CD4-positive, alpha-beta T cell (primary cell): Measurements from ENCODE around the gene DDX54. TPM values are rescaled to one million over a fixed set of nuclear protein-coding genes. Genes with fewer than 3 reads are reported as not detected.

Source experiments
- ATAC-seq: fragments of 200-7000 bp; cut with Tn5 transposase; one replicate; pipeline ENCODE4 v1.10.0; 2022; ENCODE audit warnings: mild to moderate bottlenecking; ENCODE audit not compliant: poor library complexity
- CTCF ChIA-PET: fragments of 350-600 bp; sonication (Branson Sonifier 250); formaldehyde crosslinking; loops from one replicate; lab custom pipeline; 2021; ENCODE audit warnings: antibody characterized with exemption, inconsistent platforms; lab: Charles Lee
- POLR2A ChIA-PET: fragments of 350-600 bp; sonication (Branson Sonifier 250); formaldehyde crosslinking; loops from one replicate; lab custom pipeline; 2021; ENCODE audit warnings: antibody characterized with exemption, inconsistent platforms; lab: Charles Lee
- DNase-seq, 14 experiments: peaks; one replicate each; pipeline ENCODE4 v3.0.0-alpha.2; 2013 to 2020; ENCODE audit warnings: mixed read lengths in 2 of 14
- H3K27ac ChIP-seq, 2 donors: one replicate each; pipeline versions ENCODE4 v1.5.1 to v1.7.0; 2013; ENCODE audit warnings: low read length in 2 of 2, low read depth in 1 of 2, mild to moderate bottlenecking in 1 of 2
- H3K27me3 ChIP-seq, 2 experiments: 1 replicate in 1 of 2; 2 replicates in 1 of 2; pipeline versions ENCODE4 v1.6.1 to v1.7.0; 2013; ENCODE audit warnings: low read length in 2 of 2, control low read depth in 1 of 2, mild to moderate bottlenecking in 1 of 2, moderate library complexity in 1 of 2; ENCODE audit not compliant: insufficient read depth in 2 of 2, control insufficient read depth in 1 of 2
- H3K36me3 ChIP-seq: one replicate; pipeline ENCODE4 v1.6.1; 2013; ENCODE audit warnings: low read length, control low read depth; ENCODE audit not compliant: insufficient read depth
- H3K4me1 ChIP-seq: one replicate; pipeline ENCODE4 v1.6.1; 2013; ENCODE audit warnings: low read length, control low read depth; ENCODE audit not compliant: insufficient read depth
- H3K4me3 ChIP-seq: one replicate; pipeline ENCODE4 v1.5.1; 2013; ENCODE audit warnings: mild to moderate bottlenecking, low read length, moderate library complexity
- H3K9me3 ChIP-seq, 2 experiments: 1 replicate in 1 of 2; 2 replicates in 1 of 2; pipeline versions ENCODE4 v1.6.1 to v1.7.0; 2013; ENCODE audit warnings: low read length in 2 of 2, mild to moderate bottlenecking in 2 of 2, control low read depth in 1 of 2, moderate library complexity in 1 of 2; ENCODE audit not compliant: control insufficient read depth in 1 of 2, insufficient read depth in 1 of 2
- H3K27ac Mint-ChIP-seq: one replicate; pipeline ENCODE4 v1.8.0; 2020; ENCODE audit warnings: mixed read lengths
- H3K27me3 Mint-ChIP-seq: one replicate; pipeline ENCODE4 v1.8.0; 2021; ENCODE audit warnings: mixed read lengths
- H3K36me3 Mint-ChIP-seq: one replicate; pipeline ENCODE4 v1.8.0; 2021; ENCODE audit warnings: low read depth, mixed read lengths
- H3K4me1 Mint-ChIP-seq: one replicate; pipeline ENCODE4 v1.8.0; 2021; ENCODE audit warnings: low read depth, mixed read lengths
- H3K4me3 Mint-ChIP-seq: one replicate; pipeline ENCODE4 v1.8.0; 2020; ENCODE audit warnings: mild to moderate bottlenecking, mixed read lengths
- H3K9me3 Mint-ChIP-seq: one replicate; pipeline ENCODE4 v1.8.0; 2020; ENCODE audit warnings: mixed read lengths
- intact Hi-C, 2 experiments: fragments of 100-400 bp; cut with DNase I in 1 of 2; cut with micrococcal nuclease in 1 of 2; formaldehyde crosslinking; loops; one replicate each; pipeline versions ENCODE4 v1.15.1 to v1.9.0; 2023 to 2025; cut with DNase I, micrococcal nuclease
- total RNA-seq, 174 experiments: library from RNA in 2 of 174; stranded (reverse) in 2 of 174; gene quantifications; one replicate each; pipeline ENCODE4 v1.2.3 and lab custom pipeline; 2021 to 2026
- TF ChIP-seq, protein P1 (sequence below): fragments of 200-600 bp; IDR thresholded peaks from one replicate; pipeline ENCODE4 v1.8.0; 2022; ENCODE audit warnings: antibody characterized with exemption, mild to moderate bottlenecking

DDX54 gene
- total RNA-seq, 2 experiments from 2014 or later, result 56.8 to 61.1 TPM

- no peaks in the 10 kb centered on the region for H3K27me3 Mint-ChIP-seq
- TF ChIP-seq, protein P1, sequence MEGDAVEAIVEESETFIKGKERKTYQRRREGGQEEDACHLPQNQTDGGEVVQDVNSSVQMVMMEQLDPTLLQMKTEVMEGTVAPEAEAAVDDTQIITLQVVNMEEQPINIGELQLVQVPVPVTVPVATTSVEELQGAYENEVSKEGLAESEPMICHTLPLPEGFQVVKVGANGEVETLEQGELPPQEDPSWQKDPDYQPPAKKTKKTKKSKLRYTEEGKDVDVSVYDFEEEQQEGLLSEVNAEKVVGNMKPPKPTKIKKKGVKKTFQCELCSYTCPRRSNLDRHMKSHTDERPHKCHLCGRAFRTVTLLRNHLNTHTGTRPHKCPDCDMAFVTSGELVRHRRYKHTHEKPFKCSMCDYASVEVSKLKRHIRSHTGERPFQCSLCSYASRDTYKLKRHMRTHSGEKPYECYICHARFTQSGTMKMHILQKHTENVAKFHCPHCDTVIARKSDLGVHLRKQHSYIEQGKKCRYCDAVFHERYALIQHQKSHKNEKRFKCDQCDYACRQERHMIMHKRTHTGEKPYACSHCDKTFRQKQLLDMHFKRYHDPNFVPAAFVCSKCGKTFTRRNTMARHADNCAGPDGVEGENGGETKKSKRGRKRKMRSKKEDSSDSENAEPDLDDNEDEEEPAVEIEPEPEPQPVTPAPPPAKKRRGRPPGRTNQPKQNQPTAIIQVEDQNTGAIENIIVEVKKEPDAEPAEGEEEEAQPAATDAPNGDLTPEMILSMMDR, result no peak
- H3K9me3 Mint-ChIP-seq, result no peaks in the 10 kb centered on the region
- Histone ChIP-seq H3K9me3 (no peaks in the 10 kb centered on the region), H3K4me3 (no peak overlapping the region), H3K27me3 (no peaks in the 10 kb centered on the region), H3K36me3 (peaks cover 45% of the 10 kb centered on the region), H3K27ac (peak overlapping the region in 1 of 2 donors; percentile 7), H3K4me1 (peaks cover 52% of the 10 kb centered on the region)
- intact Hi-C loops, result loop anchor here in 1 of 2 experiments (10.0 kb wide), 1 partner anchor 1498 kb away; the partner anchor contains the start of genes ACAD10 and BRAP
- ChIA-PET CTCF (interaction anchor here (3.6 kb wide), 1 partner anchor 9 kb away, joined by 19 read pairs; no protein-coding TSS in a partner anchor), POLR2A (no interaction called here)
- H3K36me3 Mint-ChIP-seq, result peaks cover 72% of the 10 kb centered on the region
- DNase-seq (no peak), ATAC-seq (no peak)
- H3K4me1 Mint-ChIP-seq, result peaks cover 36% of the 10 kb centered on the region
- peak overlapping the region; percentile 99 for H3K27ac Mint-ChIP-seq
- peak overlapping the region; percentile 66 for H3K4me3 Mint-ChIP-seq
These were observed 2.2 kb downstream of the DDX54 start for GRCh38 chr12:113183030-113183589.

GRCh38 chr12:113181975-113182374 lies 3.3 kb downstream of the DDX54 start:
- Histone ChIP-seq H3K4me3 (no peak overlapping the region), H3K9me3 (no peaks in the 10 kb centered on the region), H3K36me3 (peaks cover 56% of the 10 kb centered on the region), H3K4me1 (peaks cover 45% of the 10 kb centered on the region), H3K27ac (no peak overlapping the region), H3K27me3 (no peaks in the 10 kb centered on the region)
- Mint-ChIP-seq H3K4me3 (no peak overlapping the region), H3K4me1 (peaks cover 31% of the 10 kb centered on the region), H3K9me3 (no peaks in the 10 kb centered on the region), H3K36me3 (peaks cover 79% of the 10 kb centered on the region), H3K27ac (peak overlapping the region; percentile 63), H3K27me3 (no peaks in the 10 kb centered on the region)
- intact Hi-C loops, result loop anchor here in 1 of 2 experiments (10.0 kb wide), 1 partner anchor 1497 kb away; the partner anchor contains the start of genes ACAD10 and BRAP
- ChIA-PET CTCF (no interaction called here), POLR2A (no interaction called here)
- TF ChIP-seq, protein P1, result no peak
- ATAC-seq (no peak), DNase-seq (no peak)

GRCh38 chr12:113180333-113180732 lies 4.9 kb downstream of the DDX54 start:
- Histone ChIP-seq H3K36me3 (peaks cover 67% of the 10 kb centered on the region), H3K4me3 (no peak overlapping the region), H3K9me3 (no peaks in the 10 kb centered on the region), H3K27ac (no peak overlapping the region), H3K4me1 (peaks cover 33% of the 10 kb centered on the region), H3K27me3 (no peaks in the 10 kb centered on the region)
- Mint-ChIP-seq H3K36me3 (peaks cover 80% of the 10 kb centered on the region), H3K27me3 (no peaks in the 10 kb centered on the region), H3K27ac (no peak overlapping the region), H3K9me3 (no peaks in the 10 kb centered on the region), H3K4me1 (peaks cover 21% of the 10 kb centered on the region), H3K4me3 (no peak overlapping the region)
- ATAC-seq (no peak), DNase-seq (no peak)
- TF ChIP-seq, protein P1, result no peak
- intact Hi-C loops, result loop anchor here in 1 of 2 experiments (10.0 kb wide), 1 partner anchor 1496 kb away; the partner anchor contains the start of genes ACAD10 and BRAP
- ChIA-PET POLR2A (no interaction called here), CTCF (interaction anchor here (1.1 kb wide), 1 partner anchor 187 kb away, joined by 3 read pairs; no protein-coding TSS in a partner anchor)
